GM12891 (cell line): ENCODE data around the gene RTL1.

Source experiments
- DNase-seq: peaks from one replicate; pipeline ENCODE4 v3.0.0; 2011; ENCODE audit warnings: low spot score; ENCODE audit not compliant: insufficient read length
- FAIRE-seq: peaks from 2 replicates; lab custom pipeline; 2011; peaks lifted over from hg19 to GRCh38; lab: Jason Lieb, UNC
- PAX5 ChIP-seq: IDR thresholded peaks from 2 replicates; pipeline ENCODE4 v1.6.1; 2011; ENCODE audit warnings: low read length, moderate library complexity, mild to moderate bottlenecking; ENCODE audit not compliant: insufficient read depth, severe bottlenecking
- POLR2A ChIP-seq: IDR thresholded peaks from 2 replicates; pipeline ENCODE4 v1.6.1; 2011; ENCODE audit warnings: low read depth, low read length, control low read depth
- POLR2AphosphoS5 ChIP-seq: IDR thresholded peaks from 2 replicates; pipeline ENCODE4 v1.6.1; 2011; ENCODE audit warnings: low read depth, low read length, control low read depth
- POU2F2 ChIP-seq: IDR thresholded peaks from 2 replicates; pipeline ENCODE4 v1.6.1; 2011; ENCODE audit warnings: low read depth, mild to moderate bottlenecking, control low read depth, low read length, moderate library complexity
- SPI1 ChIP-seq: IDR thresholded peaks from 2 replicates; pipeline ENCODE4 v1.6.1; 2011; ENCODE audit warnings: low read depth, low read length, control low read depth
- TAF1 ChIP-seq: IDR thresholded peaks from 2 replicates; pipeline ENCODE4 v1.6.1; 2011; ENCODE audit warnings: low read depth, low read length, control low read depth

The RTL1 gene

DNA sequence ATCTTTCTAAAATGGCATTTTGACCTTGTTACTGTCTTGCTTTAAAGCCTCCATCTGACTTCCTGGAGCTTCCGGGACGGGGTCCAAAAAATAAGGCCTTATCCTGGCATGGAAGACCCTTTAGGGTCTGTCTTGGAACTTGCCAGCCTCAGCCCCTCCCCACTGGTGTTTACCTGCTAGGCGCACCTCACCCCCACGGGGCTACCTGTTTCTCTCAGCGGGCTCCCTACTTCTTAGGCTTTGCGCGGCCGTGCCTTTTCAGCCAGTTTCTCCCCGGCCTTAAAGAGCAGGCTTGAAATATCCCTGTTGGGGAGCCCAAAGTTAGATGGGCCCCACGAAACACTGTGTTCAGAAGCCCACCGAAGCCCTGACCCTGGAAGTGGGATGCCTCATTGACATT is 5.1 kb downstream of the RTL1 start:
- TF ChIP-seq POLR2AphosphoS5 (no peak), POLR2A (no peak), TAF1 (no peak), POU2F2 (no peak), SPI1 (no peak), PAX5 (no peak)
- FAIRE-seq (no peak), DNase-seq (no peak)

DNA sequence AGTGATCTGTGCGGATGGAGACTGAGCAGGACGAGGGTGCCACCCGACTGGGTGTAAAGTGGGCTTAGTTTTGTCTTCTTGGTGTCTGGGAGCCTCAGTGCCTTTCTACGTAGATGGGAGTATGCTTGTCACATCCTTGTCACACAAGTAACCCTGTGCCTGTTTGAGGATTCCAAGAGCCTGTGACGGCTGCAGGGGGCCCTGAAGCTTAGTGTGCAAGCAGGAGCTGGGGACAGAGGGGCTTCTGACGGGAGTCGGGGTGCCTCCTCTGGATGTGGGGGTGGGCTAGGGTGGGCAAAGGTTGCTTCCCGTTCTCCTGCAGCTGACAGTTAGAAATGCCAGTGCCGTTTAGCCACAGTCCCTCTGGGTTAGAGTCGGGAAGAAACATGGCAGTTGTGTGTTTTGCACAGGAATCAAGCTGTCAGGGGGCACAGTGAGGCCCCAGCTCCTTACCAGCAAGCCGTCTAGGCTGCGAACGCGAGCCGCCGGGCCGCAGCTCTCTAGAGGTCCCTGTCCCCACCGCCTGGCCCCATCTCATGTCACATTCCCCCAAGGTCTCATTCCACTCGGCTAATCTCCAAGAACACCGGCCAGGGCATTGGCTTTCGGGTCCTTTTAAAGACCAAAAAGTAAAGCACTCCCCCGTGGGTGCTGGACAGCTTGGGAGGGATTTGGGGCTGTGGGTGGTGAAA is 7.0 kb downstream of the RTL1 start:
- TF ChIP-seq SPI1 (no peak), TAF1 (no peak), PAX5 (no peak), POLR2A (no peak), POU2F2 (no peak), POLR2AphosphoS5 (no peak)
- DNase-seq: no peak
- no peak for FAIRE-seq

DNA sequence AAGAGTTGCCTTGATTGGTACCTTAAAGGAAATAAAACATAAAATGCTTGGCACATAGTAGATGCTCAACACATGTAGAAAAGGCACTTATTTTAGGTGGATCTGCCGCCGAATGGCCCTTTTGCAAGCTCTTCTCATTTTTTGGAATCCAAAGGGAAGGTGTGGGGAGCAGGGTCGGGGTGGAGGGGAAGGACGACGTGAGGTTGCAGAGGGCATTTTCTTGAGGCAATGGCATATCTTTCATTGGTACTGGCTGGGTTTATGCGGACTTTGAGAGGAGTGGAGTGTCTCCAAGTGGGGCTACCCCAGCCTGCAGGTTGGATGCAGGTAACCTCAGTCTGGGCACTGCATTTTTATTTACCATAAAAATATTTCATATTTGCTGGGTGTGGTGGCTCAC is 8.1 kb downstream of the RTL1 start:
- TF ChIP-seq PAX5 (no peak), POLR2AphosphoS5 (no peak), TAF1 (no peak), SPI1 (no peak), POLR2A (no peak), POU2F2 (no peak)

DNA sequence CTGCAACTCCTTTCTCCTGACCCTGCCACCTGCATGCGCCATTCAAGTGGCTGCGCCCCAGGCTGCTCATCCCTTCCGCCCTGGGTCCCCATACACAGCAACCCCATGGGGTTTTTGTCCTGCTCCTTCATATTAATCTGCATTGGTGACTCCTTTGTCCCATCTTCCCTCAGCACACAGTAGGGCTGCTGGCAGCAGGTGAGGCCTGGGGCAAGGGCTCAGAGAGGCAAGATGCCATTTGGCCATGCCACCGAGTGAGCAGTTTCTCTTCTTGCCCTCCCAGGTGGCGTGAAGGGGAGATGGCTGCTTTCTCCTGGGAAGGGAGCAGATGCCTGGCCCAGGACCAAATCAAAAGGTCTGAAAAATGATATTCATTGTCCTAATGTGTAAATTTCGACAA is 9.1 kb downstream of the RTL1 start:
- no peak for TF ChIP-seq POU2F2
- no peak for TF ChIP-seq TAF1
- no peak for TF ChIP-seq POLR2AphosphoS5
- TF ChIP-seq PAX5: no peak
- no peak for TF ChIP-seq POLR2A
- TF ChIP-seq SPI1: no peak
- no peak for FAIRE-seq
- no peak for DNase-seq

More for the DNA sequence above, 8.1 kb downstream of the RTL1 start:
- DNase-seq (no peak), FAIRE-seq (no peak)

GRCh38 chr14:100893760-100894159 is 9.8 kb downstream of the RTL1 start:
- FAIRE-seq: no peak
- no peak for DNase-seq
- no peak for TF ChIP-seq PAX5
- no peak for TF ChIP-seq POU2F2
- TF ChIP-seq POLR2AphosphoS5: no peak
- no peak for TF ChIP-seq SPI1
- no peak for TF ChIP-seq POLR2A
- TF ChIP-seq TAF1: no peak

GRCh38 chr14:100893228-100893601 is 10.3 kb downstream of the RTL1 start:
- DNase-seq (no peak), FAIRE-seq (no peak)
- TF ChIP-seq SPI1 (no peak), PAX5 (no peak), POU2F2 (no peak), POLR2A (no peak), POLR2AphosphoS5 (no peak), TAF1 (no peak)

DNA sequence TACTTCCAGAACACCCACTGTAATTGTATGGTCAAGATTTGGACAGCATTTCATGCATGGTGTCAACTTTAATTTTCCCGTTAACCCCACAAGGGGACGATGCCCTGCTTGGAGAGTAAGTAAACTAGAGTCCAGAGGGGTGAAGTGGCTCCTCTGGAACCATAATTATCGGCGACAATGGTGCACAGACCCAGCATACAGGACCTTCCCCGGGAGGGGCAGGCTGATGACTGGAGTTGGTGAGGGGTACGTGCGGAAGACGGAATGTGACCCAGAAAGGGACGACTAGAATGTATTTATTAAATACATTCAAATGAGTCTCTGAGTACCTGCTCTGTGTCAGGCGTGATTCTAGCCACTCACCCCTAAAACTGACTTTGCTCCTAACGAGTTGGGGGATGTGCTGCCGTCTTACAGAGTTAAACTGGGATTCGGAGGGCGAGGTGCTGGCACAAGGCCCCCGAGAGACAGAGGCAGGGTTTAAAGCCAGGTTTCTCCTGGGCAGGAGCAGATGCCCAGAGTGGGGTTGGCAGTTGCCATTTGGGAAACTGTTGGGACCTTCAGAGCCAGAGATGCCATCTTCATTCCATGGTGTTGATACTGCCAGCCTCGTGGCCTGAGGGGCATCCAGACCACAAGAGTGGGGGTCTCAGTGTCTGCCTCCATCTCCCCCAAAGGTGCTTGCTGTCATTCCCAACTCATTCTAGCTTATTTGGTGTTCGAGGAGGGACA is 10.9 kb downstream of the RTL1 start:
- TF ChIP-seq PAX5 (no peak), TAF1 (no peak), SPI1 (no peak), POLR2A (no peak), POLR2AphosphoS5 (no peak), POU2F2 (no peak)
- no peak for DNase-seq
- FAIRE-seq: no peak

- DNase-seq (no peak), FAIRE-seq (no peak)
- TF ChIP-seq SPI1 (no peak), POLR2A (no peak), POLR2AphosphoS5 (no peak), TAF1 (no peak), POU2F2 (no peak), PAX5 (no peak)
Measured at GRCh38 chr14:100891501-100892445, 11.7 kb downstream of the RTL1 start.
